ENCODE results near the gene SPATA13.

The SPATA13 gene

GRCh38 chr13:24162604-24163003 is 2.1 kb downstream of the SPATA13 start:
- in situ Hi-C loops (cut with HindIII; ENCODE audit: low sequenced_read_pairs) = no loop called here

- in situ Hi-C loops (cut with HindIII; ENCODE audit: low sequenced_read_pairs) = no loop called here
Measured at GRCh38 chr13:24165746-24166145, 5.2 kb downstream of the SPATA13 start.

- in situ Hi-C loops (cut with HindIII; ENCODE audit: low sequenced_read_pairs) = no loop called here
Measured at GRCh38 chr13:24166561-24166960, 6.0 kb downstream of the SPATA13 start.

- in situ Hi-C loops (cut with HindIII; ENCODE audit: low sequenced_read_pairs) = no loop called here
Measured at GRCh38 chr13:24167666-24168391, 7.3 kb downstream of the SPATA13 start.

- in situ Hi-C loops (cut with HindIII; ENCODE audit: low sequenced_read_pairs) = no loop called here
Measured at GRCh38 chr13:24168392-24168750, 7.9 kb downstream of the SPATA13 start.

GRCh38 chr13:24168979-24169378 is 8.5 kb downstream of the SPATA13 start:
- in situ Hi-C loops (cut with HindIII; ENCODE audit: low sequenced_read_pairs) = no loop called here

GRCh38 chr13:24172071-24172470 is 11.6 kb downstream of the SPATA13 start:
- in situ Hi-C loops (cut with HindIII; ENCODE audit: low sequenced_read_pairs) = no loop called here

- in situ Hi-C loops (cut with HindIII; ENCODE audit: low sequenced_read_pairs) = no loop called here
Measured at GRCh38 chr13:24173795-24174194, 13.3 kb downstream of the SPATA13 start.

GRCh38 chr13:24175847-24176246 is 15.3 kb downstream of the SPATA13 start:
- in situ Hi-C loops (cut with HindIII; ENCODE audit: low sequenced_read_pairs) = no loop called here

- in situ Hi-C loops (cut with HindIII; ENCODE audit: low sequenced_read_pairs) = no loop called here
Measured at GRCh38 chr13:24176351-24177101, 16.0 kb downstream of the SPATA13 start.

- in situ Hi-C loops (cut with HindIII; ENCODE audit: low sequenced_read_pairs) = no loop called here
Measured at GRCh38 chr13:24178847-24179485, 18.4 kb downstream of the SPATA13 start.

GRCh38 chr13:24179486-24179850 is 18.9 kb downstream of the SPATA13 start:
- in situ Hi-C loops (cut with HindIII; ENCODE audit: low sequenced_read_pairs) = no loop called here

GRCh38 chr13:24180750-24181377 is 20.3 kb downstream of the SPATA13 start:
- in situ Hi-C loops (cut with HindIII; ENCODE audit: low sequenced_read_pairs) = no loop called here

- in situ Hi-C loops (cut with HindIII; ENCODE audit: low sequenced_read_pairs) = no loop called here
Measured at GRCh38 chr13:24181991-24182702, 21.6 kb downstream of the SPATA13 start.

- in situ Hi-C loops (cut with HindIII; ENCODE audit: low sequenced_read_pairs) = no loop called here
Measured at GRCh38 chr13:24182703-24183081, 22.2 kb downstream of the SPATA13 start.

- in situ Hi-C loops (cut with HindIII; ENCODE audit: low sequenced_read_pairs) = no loop called here
Measured at GRCh38 chr13:24183741-24184182, 23.2 kb downstream of the SPATA13 start.

- in situ Hi-C loops (cut with HindIII; ENCODE audit: low sequenced_read_pairs) = no loop called here
Measured at GRCh38 chr13:24184265-24184841, 23.8 kb downstream of the SPATA13 start.

GRCh38 chr13:24184882-24185281 is 24.4 kb downstream of the SPATA13 start:
- in situ Hi-C loops (cut with HindIII; ENCODE audit: low sequenced_read_pairs) = no loop called here

- in situ Hi-C loops (cut with HindIII; ENCODE audit: low sequenced_read_pairs) = no loop called here
Measured at GRCh38 chr13:24185591-24186232, 25.2 kb downstream of the SPATA13 start.

- in situ Hi-C loops (cut with HindIII; ENCODE audit: low sequenced_read_pairs) = no loop called here
Measured at GRCh38 chr13:24187185-24187584, 26.7 kb downstream of the SPATA13 start.
